NCI-H2107 (cell line): ENCODE data around the gene SWSAP1.
A peak's percentile ranks its signal among the peaks of the same experiment; 100 is the strongest.

Experiments used
- DNase-seq: peaks from one replicate; lab custom pipeline; 2025; lab: John Stamatoyannopoulos, UW

The SWSAP1 gene

DNA sequence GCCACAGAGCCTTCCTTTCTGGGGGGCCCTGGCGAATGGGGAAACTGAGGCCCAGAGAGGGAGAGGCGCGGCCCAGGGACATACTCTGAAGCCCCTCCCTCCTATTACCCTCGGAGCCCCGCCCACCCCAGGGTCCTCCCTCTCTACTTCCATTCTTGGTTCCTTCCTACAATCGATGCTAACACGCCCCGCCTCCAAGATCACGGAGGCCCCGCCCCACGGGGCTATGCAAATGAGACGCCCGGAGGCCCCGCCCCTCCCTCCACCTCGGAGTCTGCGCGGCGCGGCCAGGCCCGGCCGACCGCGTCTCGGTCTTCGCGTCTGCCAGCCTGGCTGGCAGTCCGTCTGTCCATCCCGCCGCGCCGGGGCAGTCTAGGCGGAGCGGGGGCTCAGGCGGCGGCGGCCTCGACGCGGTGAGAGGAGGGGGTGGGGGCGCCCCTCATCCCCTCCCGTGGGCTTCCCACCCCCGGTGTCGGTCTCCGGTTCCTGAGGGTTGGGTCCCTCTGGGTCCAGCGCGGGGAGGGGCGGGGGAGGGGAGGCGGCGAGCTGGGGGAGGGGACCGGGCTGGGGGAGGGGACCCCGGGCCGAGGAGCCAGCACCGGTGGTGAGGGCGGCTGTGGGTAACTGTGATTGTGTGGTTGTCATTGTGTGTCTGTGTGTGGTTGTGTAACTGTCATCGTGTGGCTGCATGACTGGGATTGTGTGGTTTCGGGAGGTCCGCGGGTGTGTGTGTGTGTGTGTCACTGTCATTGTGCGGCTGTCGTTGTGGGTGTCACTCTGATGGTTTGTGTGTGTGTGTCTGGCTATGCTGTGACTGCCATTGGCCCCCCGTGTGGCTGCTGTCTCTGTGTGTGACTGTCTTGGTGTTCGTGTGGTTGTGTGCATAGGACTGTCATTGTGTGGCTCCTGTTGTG lies 19.0 kb upstream of the SWSAP1 start, which contains the start of gene PLPPR2:
Gene PLPPR2 (plus strand): TSS at position 273 of the 914 bp plus-strand sequence. CDS start 2,242 bp downstream, outside the sequence.
- peak; percentile 86 for DNase-seq

DNA sequence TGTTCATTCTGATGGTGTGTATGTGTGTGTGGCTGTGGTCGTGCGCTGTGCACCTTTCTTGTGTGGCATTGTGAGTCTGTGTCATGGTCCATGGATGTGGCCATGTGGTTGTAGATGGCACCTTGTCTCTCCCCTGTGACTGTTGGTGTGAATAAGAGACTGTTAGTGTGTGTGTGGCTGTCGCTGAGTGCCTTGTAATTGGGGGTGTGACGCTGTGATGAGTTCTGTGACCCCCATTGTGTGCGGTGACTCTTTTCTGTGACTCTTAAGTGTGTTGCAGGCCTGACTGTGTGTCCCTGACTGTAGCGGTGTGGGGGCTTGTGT lies 18.4 kb upstream of the SWSAP1 start:
- no peak for DNase-seq

DNA sequence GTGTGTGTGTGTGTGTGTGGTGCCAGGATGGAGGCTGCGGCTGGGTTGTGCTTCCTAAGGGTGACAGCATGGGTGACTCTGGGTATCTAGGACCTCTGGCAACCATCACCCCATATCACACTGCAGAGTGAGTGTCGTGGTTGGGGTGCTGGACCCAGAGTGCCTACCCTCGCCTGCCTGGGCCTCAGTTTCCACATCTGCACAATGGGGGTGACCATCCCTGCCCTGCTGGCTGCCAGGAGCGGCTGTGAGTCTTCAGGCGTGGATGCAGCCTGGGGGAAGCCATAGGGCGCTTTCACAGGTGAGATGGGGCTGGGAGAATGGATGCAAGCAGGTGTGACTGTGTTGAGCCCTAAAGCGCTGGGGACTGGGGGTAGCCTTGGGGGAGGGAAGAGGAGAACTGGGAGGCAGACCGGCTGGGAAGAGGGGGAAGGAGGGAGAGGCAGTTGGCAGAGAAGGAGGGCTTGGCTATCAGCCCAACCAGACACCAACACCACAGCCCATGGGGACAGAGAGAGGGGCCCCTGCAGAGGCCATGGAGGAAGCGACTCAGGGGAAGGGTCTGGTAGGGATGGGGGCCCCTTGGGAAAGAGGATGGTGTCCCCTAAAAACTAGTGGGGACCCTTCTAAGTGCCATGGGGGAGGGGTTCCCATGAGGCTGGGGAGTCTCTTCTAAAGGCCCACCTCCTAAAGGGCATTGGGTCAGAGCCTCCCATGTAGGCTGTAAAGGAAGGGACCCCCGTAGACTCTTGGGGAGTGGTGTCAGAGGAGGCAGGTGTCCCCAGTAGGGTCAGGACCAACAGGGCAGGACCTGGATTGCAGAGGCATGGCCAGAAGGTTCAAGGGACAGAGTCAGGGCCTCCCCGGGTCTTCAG lies 17.6 kb upstream of the SWSAP1 start:
- no peak for DNase-seq

DNA sequence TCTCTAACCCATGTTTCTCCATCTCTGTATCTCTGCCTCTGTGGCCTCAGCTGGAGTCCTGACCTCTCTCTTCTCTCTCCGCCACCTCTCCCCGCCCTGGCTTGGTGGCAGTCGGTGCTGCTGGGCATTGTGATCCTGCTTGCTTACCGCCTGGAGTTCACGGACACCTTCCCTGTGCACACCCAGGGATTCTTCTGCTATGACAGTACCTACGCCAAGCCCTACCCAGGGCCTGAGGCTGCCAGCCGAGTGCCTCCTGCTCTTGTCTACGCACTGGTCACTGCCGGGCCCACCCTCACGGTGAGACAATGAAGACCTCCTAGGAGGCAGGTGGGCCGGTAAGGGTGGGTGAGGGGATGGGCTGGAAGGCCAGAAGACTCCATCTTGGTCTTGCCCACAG lies 15.0 kb upstream of the SWSAP1 start:
- DNase-seq: no peak

DNA sequence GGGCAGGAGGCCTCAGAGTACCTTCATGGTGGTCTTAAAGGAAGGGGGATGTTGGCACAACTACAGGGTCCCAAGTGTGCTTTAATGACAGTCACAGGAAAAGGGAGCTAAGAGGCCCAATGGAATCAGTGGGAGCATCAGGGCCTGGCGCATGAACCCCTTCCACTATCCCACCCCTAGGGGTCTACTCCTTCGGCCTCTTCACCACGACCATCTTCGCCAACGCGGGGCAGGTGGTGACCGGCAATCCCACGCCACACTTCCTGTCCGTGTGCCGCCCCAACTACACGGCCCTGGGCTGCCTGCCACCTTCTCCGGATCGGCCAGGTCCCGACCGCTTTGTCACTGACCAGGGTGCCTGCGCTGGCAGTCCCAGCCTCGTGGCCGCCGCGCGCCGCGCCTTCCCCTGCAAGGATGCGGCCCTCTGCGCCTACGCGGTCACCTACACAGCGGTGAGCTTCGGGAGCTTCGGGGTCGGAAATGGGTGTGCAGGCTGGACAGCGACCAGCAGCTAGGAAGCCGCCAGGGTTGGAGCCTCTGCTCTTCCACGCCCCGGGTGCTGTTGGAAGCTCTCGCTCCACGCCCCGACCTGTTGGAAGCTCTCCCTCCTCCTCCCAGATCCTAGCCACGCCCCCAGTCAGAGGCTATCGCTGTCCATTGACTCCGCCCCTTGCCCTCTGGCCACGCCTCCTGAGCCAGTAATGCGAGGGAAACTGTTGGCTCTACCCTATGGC lies 13.3 kb upstream of the SWSAP1 start:
- DNase-seq: no peak

DNA sequence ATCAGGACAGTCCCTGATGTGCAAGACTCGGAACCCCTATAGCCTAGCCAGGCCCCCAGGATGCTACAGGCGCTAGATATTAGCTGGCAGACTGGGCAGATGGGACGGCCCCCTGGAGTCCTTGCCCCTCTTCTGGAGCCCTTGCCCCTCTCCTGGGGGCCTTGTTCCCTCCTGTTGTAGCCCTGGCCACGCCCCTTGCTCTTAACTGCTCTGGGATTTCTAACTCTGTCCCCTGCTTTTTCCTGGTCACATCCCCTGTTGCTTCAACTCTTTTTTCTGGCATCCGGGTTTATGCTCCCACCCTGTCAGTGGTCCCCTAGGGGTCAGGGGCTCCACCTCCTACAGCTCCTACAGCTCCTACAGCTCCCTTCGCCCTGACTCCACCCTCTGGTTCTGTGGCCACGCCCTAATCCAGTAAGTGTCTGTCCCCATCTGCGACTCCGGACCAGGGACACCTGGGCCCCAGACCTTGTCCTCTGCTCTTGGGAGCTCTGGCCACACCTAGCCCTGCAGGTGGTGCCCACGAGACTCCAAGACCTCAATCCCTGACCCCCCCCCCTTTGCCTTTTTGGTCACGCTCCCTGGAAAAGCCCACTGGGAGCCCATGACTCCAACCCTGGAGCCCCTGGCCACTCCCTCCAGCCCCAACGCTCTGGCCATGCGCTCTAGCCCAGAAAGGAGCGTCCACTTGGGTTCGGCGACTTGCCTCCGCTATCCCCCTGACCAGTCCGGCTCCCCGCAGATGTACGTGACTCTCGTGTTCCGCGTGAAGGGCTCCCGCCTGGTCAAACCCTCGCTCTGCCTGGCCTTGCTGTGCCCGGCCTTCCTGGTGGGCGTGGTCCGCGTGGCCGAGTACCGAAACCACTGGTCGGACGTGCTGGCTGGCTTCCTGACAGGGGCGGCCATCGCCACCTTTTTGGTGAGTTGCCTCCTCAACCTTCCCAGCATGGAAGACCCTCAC lies 12.4 kb upstream of the SWSAP1 start:
- no peak for DNase-seq

DNA sequence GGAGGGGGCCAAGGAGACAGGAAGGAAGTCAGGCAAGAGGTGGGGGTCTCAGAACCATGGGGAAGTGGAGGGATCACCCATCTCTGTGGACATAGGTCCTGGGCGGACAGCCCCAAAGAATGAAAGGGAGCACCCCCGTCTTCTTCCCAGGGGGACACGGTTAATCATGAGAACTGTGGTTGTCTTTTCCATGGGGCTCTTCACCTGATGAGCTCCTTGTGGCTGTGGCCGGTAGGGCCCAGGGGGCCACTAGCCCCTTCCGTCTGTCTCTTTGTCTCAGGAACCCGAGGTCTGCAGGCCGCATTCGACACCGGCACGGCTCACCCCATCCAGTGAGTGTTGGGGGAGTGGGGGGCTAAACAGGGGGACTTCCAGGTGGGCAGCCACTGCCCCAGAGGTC lies 10.6 kb upstream of the SWSAP1 start:
- DNase-seq: no peak

DNA sequence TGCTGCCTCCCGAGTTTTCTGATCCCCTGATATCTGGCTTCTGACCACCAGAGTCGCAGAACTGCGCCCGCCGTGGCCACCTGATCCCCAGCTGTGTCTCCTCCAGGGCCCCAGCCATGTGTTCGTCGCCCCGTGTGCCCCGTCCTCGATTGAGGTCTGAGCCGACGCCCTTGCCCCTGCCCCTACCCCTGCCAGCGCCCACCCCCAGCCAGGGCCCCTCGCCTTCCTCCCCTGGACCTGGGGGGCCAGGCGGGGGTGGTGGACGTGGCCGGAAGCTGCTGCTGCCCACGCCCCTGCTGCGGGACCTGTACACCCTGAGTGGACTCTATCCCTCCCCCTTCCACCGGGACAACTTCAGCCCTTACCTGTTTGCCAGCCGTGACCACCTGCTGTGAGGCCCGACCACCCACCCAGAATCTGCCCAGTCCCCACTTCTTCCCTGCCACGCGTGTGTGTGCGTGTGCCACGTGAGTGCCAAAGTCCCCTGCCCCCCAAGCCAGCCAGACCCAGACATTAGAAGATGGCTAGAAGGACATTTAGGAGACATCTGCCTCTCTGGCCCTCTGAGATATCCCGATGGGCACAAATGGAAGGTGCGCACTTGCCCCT lies 10.1 kb upstream of the SWSAP1 start:
- DNase-seq: no peak

DNA sequence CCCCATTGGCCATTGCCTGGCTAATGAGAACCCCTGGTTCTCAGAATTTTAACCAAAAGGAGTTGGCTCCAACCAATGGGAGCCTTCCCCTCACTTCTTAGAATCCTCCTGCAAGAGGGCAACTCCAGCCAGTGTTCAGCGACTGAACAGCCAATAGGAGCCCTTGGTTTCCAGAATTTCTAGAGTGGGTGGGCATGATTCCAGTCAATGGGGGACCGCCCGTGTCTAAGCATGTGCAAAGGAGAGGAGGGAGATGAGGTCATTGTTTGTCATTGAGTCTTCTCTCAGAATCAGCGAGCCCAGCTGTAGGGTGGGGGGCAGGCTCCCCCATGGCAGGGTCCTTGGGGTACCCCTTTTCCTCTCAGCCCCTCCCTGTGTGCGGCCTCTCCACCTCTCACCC lies 9.5 kb upstream of the SWSAP1 start:
- no peak for DNase-seq

DNA sequence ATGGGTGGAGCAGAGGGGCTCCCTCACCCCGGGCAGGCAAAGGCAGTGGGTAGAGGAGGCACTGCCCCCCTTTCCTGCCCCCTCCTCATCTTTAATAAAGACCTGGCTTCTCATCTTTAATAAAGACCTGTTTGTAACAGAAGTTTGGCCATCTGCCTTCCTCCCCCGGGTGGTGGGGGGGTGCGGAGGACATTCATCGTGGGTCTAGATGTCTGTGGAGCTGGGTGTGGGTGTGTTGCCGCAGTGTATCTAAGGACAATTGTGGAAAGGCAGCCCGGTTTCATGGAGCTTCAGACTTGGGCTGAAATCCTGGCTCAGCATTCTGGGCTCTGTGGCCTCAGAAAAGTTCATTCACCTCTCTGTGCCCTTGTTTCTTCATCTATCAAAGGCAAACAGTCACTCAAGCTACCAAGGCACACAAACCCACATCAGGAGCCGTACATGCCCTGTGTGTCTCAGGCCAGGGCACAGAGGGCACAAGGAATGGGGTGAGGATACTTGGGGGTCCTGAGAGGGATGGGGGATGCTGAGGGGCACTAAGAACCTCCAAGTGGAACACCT lies 8.8 kb upstream of the SWSAP1 start:
- DNase-seq: no peak

DNA sequence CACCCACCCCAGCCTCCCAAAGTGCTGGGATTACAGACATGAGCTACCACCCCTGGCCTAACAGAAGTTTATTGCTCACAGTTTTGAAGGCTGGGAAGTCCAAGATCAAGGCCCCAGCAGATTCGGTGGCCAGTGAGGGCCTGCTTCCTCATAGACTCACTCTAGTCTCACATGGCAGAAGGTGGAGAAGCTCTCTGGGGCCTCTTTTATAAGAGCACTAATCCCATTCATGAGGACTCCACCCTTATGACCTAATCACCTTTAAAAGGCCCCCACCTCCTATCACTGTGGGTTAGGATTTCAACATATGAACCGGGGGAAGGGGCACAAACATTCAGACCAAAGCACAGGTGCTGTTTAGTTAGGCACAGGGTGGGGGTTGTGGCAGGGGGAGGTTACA lies 6.9 kb upstream of the SWSAP1 start:
- DNase-seq: no peak

DNA sequence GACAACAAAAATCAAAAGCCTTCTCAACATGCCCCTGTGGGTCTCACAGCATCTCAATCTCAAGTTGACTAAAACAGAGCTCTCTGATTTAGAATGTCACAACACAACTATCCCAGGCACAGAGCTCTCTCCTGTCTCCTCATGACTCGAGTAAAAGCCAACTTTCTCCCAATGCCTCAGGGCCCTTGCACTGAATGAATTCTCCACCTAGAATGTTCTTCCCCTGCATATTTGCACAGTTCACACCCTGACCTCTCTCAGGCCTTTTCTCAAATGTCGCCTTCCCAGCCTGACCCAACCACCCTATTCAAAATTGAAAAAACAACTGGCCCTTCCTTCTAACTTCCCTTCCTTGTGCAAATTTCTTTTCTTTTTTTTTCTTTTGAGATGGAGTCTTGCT lies 3.7 kb upstream of the SWSAP1 start:
- no peak for DNase-seq

DNA sequence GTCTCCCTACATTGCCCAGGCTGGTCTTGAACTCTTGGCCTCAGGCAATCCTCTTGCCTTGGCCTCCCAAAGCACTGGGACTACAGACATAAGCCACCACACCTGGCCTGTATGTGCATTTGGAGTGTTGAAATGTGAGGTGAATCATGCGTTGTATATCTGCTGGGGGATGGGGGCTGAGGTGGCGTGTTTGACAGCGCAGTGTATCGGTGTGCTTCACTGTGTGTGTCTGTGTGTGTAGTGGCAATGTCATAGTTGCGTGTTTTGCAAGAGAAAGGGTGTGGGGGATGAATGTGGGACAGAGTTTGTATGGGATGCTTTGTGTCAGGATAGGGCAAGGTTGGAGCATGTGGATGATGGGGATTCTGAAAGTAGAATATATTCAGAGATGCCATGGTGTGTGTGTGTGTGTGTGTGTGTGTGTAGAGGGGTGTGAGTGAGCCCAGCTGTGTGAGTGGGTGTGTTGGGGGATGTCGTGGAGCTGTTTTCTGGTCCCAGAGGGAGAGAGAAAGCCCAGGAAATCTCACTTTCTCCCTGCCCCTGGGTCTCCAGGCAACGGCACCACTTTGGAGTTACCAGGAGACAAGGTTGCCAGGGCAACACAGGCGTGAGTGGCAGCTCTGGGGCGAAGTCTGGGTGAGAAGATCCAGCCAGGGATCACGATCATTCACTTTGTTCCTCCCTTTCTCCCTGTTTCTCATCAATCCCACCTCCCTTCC lies 1.1 kb upstream of the SWSAP1 start:
- DNase-seq: peak; percentile 63

DNA sequence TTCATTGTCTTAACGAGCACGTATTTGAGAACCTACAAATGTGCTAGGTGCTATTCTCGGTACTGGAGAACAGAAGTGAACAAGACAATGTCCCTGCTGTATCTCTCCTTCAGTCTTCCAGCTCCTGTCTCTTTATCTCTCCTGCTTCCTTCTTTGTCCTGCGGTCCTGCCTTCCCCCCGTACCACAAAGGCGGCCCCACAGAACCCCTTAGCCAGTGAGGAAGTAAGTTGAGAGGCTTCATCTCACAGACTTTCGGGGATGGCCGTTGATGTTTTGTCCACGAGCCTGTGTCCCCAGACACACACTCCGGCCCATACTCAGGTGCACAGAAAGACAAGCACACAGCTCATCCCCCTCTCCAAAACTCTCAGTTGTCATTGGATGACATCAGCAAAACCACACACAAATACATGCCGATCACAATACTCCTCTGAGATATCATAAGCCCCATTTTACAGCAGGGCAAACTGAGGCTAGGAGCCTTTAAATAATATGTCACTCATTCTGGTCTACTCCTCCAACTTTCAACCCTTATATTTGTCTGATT lies 507 bp upstream of the SWSAP1 start:
- DNase-seq: no peak

DNA sequence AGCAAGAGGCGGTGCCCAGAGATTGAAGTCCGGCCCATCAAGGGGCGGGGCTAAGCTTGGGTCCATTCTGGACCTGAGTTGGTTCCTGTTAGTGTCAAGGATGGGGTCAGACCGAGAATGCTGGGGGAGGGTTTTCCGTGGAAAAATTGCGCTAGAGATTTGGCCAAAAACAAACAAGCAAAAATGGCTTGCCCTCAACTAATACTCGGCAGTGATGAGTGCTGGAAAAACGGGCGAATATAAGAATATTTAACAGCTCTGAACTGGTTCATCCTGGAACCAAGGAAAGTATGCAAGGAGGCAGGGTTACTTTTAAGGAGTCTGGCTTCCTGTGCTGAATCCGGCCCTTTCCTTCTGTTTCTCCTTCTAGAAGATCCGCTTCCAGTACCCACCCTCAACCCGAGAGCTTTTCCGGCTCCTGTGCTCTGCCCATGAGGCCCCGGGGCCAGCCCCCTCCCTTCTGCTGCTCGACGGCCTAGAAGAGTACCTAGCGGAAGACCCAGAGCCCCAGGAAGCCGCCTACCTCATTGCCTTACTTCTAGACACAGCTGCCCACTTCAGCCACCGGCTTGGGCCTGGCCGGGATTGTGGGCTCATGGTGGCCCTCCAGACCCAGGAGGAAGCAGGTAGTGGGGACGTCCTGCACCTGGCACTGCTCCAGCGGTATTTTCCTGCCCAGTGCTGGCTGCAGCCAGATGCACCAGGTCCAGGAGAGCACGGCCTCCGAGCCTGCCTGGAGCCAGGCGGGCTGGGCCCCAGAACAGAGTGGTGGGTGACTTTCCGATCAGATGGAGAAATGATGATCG lies 880 bp downstream of the SWSAP1 start:
- DNase-seq: peak; percentile 21

DNA sequence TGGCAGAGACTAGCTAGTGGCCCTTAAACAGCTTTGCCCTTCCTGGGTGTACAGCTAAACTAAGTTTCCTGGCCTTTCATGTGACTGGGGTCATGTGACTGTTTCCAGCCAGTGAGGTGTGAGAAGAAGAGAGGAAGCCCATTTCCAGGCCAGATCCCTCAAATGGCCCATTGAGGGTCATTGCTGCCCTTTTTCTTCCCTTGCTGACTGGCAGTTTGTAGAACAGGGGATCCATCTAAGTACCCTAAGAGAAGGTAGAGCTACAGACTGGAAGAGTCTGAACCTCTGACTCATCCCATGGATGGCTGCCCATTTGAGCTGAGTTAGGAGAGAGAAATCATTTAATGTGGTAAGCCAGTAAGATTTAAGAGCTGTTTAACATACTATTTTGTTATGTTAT lies 2.8 kb downstream of the SWSAP1 start:
- no peak for DNase-seq

DNA sequence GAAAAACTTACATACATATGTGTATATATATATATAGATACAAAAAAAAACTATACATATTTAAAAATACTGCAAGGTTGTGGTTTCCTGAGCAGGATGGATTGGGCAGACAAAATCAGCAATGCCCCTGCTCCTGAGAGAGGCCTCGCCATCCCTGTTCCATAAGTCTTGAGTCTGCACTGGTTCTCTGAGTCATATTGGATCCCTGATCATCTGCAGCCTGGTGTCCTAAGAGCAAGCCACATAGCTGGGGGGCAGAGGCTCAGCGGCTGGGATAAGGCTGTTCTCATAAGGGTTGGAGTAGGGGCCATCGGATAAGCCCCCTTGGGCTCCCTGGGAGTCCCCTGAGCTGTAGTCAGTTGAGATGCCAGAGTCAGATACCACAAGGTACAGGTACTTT lies 3.3 kb downstream of the SWSAP1 start:
- no peak for DNase-seq

DNA sequence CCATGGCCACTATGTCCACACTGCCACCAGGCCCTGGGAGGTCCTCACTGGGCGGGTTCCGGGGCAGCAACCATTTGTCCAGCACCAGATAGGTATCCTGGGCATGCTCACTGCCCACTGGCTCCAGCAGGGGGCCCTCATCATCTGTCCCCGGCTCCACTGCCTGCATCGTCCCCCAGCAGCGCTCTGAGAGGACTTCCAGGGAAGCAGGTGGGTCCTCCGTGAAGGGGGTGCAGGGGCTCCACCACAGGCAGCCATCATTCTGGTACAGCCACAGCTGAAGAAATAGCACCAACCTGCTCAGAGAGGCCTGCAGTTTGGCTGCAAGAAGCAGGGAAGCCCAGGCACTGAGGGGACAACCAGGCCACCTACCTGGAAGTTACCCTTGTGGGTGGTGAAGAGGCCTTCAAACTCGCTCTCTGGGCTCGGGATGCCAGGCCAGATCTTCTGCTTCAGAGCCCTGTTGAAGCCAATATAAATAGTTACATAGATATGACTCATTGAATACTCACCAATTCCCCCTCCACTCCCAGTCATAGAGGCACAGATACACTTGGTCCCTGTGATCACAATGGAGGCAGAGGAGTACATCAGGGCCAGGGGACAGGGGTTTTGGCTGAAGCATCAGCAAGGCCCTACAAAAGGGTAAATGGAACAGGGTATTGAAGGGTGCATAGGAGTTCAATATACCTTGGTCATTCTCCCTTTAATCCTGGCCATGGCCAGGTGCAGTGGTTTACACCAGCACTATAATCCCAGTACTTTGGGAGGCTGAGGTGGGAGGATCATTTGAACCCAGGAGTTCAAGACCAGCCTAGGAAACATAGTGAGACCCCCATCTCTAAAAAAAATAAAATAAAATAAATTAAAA lies 4.1 kb downstream of the SWSAP1 start:
- no peak for DNase-seq
